GM21529 (cell line): ENCODE data around the gene EVA1C.
"Not testable (repeated sequence)": the region's sequence is repeated elsewhere in the genome, so short reads cannot be mapped to it uniquely, and the experiment has no call there.

Experiments
- ATAC-seq: cut with Tn5 transposase; IDR thresholded peaks from one replicate; pipeline ENCODE4 v1.9.1; 2021; ENCODE audit not compliant: unreplicated experiment

EVA1C gene, protein sequence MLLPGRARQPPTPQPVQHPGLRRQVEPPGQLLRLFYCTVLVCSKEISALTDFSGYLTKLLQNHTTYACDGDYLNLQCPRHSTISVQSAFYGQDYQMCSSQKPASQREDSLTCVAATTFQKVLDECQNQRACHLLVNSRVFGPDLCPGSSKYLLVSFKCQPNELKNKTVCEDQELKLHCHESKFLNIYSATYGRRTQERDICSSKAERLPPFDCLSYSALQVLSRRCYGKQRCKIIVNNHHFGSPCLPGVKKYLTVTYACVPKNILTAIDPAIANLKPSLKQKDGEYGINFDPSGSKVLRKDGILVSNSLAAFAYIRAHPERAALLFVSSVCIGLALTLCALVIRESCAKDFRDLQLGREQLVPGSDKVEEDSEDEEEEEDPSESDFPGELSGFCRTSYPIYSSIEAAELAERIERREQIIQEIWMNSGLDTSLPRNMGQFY

GRCh38 chr21:32412162-32413014, at the start of gene EVA1C:
Gene EVA1C (plus strand): TSS chr21:32412706. CDS start chr21:32412854, 148 bp downstream.
- ATAC-seq = no peak

DNA sequence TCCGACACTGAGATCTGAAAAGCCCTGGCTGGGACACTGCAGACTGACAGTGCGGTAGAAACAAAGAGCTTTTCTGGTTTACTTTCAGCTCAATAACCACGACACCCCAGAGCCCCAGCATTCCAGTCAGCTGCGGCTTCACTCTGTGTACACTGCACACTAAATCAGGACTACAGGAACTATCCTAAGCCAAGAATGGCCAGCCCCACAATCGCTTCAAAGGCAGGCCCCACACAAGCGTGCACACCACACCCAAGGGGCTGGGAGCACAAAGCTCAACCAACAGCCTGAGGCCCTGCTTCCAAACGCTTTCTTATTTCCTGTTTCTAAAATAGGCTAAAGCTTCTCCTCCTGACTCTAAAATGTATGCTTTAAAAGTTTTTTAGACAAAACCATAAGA, 48.1 kb upstream of the EVA1C start:
- no peak for ATAC-seq

DNA sequence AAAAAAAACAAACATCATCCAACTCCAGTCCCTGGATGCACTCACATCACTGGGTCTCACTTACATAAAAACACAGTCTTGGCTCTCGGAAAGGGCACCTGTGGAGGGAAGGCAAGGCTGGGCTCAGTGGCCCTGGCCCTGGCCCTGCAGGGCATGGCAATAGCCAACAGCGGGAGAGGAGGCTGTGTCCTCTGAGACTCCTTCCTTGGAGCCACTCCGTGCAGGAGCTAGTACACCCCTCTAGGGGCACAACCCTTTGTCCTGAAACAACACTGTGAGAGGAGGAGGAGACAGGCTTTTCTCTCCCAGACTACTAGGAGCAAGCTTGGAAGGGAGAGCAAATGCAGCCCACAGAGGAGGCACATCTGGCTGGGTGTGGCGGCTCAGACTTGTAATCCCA, 47.7 kb upstream of the EVA1C start:
- no peak for ATAC-seq

DNA sequence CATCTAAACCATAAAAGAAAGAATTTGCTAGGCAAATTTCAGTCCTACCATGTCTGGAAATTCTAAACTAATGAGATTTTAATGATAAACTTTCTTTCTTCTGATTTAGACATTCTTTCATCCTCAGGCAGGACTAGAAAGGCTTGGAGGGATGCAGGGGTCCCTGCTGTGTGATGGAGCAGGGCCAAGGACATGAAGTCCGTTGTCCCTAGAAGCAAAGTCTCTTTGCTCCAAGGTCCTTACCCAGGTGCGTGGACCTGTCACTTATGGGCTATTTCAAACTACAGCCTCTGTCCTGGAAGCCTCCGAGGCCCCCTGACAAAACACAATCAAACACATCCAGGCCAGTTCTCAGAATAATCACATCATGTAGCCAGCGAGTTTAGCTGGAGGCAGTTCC, 46.3 kb upstream of the EVA1C start:
- no peak for ATAC-seq

DNA sequence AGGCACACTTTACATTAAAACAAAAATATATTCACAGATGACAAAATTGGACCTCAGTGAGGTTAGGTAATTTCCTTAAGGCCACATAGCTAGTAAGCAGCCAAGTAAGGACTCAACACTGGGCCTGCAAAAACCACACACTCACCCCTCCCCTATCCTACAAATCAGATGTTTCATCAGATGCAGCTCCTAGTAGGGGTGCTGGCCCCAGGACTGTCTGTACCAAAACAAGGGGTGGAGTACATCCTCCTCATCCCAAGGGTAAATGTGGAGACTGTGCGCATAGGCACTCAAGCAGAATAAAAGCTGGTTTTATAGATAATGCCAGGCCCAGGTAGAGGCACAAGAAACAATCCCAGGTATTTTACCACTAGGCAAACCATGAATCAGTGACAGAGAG, 45.3 kb upstream of the EVA1C start:
- ATAC-seq = no peak

DNA sequence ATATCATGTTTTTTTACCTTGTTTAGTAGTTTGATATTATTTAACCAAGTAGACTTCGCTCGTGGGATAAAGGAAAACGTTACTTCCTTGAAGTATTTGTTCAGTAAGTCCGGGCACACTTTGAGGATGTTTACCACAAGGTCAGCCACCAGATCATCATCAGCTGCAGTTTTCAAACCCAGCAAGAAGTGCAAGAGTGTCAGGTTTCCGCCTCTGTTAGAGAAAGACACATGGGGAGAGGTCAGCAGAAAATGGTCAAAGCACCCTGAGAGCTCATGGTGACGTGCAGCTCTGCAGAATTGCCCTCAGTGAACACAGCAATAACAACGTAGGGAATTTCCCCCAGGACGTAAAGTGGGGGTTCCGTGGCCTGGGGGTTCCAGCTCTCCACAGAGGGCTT, 44.1 kb upstream of the EVA1C start:
- ATAC-seq = no peak

GRCh38 chr21:32368961-32369360, 43.5 kb upstream of the EVA1C start:
- not testable (repeated sequence) for ATAC-seq

- ATAC-seq = no peak
These were observed 41.3 kb upstream of the EVA1C start for GRCh38 chr21:32370998-32371766.

DNA sequence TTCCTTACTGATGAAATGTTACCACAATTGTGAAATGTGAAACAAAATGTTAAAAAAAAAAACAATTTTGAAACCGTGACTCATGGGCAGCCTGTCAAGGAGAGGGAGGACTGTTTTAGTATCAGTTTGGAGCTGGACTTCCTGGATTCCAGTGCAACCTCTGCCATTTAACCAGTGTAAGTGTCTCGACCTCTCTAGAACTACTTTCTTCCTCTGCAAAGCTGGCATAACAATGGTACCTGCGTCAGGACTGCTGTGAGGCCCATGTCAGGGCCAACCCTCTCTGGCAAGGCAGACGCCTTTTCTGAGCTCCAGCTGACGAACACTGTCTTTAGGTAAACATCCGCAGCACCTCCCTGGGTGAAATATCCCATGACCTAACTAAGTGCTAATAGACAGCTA, 40.6 kb upstream of the EVA1C start:
- no peak for ATAC-seq

- no peak for ATAC-seq
These were observed 39.8 kb upstream of the EVA1C start for GRCh38 chr21:32372755-32373154.

GRCh38 chr21:32377506-32377905, 35.0 kb upstream of the EVA1C start:
- ATAC-seq = no peak

- no peak for ATAC-seq
These were observed 34.5 kb upstream of the EVA1C start for GRCh38 chr21:32377991-32378390.

DNA sequence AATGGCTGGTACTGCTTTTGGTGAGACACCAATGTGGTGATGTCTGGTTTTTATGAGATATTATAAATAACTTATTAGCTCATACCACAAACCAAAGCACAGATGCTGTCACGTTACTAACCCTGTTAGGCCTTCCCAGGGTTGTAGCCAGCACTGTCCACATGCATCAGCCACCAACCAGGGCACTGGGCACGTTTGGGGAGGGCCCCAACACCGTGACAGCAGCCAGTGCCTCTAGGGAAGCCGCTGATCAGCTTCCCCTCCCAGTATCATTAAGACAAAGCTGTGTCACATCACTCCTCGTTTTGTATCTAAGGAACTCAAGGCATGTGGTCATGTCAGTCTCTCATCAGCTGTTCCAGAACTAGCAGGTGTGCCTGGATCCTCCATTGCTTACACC, 33.5 kb upstream of the EVA1C start:
- no peak for ATAC-seq

DNA sequence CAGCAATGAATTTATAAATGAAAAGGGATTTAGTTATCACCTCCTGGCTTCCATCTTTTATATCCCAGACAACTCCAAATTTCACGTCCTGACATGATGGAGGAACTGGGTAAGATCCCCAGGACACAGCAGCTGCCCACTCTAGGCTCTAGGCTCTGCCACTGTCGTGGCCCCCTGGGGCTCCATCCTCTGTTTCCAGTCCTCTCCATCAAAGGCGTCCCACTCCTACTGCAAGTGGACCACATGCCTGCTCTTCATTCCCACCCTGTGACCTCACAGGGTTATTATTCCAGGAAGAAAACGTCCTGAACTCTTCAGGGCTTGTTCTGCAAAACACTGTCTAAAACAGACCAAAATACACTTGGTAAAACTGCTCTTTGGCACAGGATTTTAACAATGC, 31.6 kb upstream of the EVA1C start:
- no peak for ATAC-seq

DNA sequence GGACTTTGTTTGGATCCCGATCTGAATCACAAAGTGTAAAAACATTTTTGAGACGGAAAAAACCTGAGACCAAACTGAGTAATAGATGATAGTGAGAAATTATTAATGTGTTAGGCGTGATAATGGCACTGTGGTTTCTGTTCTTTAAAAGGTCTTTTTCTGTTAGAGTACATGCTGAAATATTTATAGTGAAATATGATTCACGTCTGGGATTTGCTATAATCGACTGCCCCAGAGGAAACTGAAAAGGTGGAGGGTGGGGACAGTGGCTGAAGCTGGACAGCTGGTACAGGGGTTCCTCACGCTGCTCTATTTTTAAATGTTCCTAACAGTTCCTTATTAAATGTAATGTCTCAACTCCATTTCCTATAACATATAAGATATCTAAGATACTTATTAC, 30.9 kb upstream of the EVA1C start:
- no peak for ATAC-seq

- ATAC-seq = no peak
These were observed 30.3 kb upstream of the EVA1C start for GRCh38 chr21:32382108-32382644.

GRCh38 chr21:32383812-32384211, 28.7 kb upstream of the EVA1C start:
- ATAC-seq = no peak

DNA sequence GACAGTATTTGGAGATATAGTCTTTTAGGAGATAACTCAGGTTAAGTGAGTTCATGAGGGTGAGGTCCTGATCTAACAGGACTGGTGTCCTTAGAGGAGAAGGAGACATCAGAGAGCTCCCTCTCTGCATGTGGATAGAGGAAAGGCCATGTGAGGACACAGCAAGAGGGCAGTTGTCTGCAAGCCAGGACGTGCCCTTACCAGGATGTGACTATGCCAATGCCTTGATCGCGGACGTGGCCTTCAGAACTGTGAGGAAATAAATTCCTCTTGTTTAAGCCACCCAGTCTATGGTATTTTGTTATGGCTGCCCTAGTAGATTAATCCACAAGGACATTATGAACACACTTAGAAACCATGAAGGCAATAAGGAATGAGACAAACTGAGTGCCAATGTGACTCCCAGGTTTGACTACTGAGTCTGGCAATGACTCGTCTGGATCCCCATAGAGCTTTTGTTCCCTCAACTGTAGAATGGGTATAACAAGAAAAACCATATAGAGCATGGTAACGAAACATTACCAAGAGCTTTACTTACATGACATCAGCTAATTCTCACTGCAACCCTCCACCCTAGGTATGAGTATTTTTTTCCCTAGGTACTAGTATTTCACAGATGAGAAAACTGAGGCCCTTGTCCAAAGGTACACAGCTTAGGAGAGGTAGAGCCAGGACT, 26.2 kb upstream of the EVA1C start:
- no peak for ATAC-seq

DNA sequence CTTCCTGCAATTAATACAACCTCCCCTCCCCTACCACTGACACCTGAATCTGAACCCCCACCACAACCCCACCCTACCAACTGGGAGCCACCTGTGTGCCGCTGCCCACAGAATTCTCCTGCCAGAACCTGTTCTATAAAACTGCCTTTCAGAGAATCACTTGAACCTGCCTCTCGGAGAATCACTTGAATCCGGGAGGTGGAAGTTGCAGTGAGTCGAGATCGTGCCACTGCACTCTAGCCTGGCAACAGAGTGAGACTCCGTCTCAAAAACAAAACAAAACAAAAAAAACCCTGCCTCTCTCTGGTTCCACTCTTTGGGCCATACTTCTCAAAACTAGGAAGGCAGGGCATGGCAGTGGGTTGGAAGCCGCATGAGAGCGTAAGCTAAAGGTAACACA, 25.4 kb upstream of the EVA1C start:
- ATAC-seq = no peak

DNA sequence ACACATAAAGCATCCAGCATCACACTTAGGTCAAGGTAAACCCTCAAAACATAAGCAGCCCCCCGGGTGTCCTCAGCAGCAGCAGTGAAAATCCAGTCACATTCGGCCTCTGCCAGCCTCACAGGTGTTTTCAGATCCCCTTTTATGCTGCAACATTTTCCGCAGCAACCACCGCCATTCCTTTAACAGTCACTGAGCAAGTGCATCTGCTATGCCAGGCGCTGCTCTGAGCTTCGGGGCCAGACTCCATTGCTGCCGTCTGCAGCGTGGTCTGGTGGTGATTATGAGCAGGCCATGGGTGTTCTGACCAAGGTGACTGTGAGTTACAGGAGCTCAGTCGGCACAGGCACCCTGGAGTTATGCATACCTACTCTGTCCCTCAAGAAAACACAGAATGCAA, 24.2 kb upstream of the EVA1C start:
- no peak for ATAC-seq
